HG02852 (cell line): ENCODE measurements around the gene WDPCP.
"Not testable (repeated sequence)": the region's sequence is repeated elsewhere in the genome, so short reads cannot be mapped to it uniquely, and the experiment has no call there.

Source experiments
- ATAC-seq: cut with Tn5 transposase; IDR thresholded peaks from one replicate; pipeline ENCODE4 v1.9.1; 2021; ENCODE audit warnings: mild to moderate bottlenecking, moderate library complexity; ENCODE audit not compliant: unreplicated experiment

Gene WDPCP

DNA sequence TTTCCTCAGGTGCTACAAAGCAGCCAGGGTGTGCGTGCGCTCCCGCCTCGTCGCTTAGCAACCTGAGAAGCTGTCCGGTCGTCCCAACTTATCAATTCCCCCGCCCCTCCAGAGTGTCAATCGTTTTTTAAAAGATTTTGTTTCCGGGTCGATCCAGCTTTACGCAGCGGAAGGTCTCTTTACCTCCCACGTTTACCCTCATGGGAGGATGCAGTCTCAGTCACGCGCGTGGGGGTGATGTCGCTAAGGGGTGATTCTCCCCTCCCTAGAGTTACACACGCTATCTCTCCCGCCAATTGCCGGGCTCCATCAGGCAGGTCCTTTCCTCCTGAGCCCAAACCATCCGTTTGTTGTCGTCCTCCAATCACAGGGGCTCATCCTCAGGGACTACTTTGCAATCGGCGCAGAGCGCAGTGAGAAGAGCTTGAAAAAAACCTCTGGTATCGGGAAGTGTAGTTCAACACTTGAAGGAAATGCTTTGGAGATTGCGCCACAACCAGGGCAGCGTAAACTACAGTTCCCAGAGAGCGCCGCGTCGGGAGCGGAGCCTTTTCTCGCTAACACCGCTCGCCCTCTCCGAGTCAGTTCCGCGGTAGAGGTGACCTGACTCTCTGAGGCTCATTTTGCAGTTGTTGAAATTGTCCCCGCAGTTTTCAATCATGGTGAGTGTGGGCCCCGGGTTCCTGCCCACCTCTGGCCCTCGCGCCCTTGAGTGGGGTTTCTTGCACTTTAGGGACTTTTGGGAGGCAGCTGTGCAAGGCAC, at the start of gene WDPCP, which contains the start of gene MDH1:
Gene WDPCP (minus strand): TSS at position 93 of the 763 bp plus-strand sequence. CDS start 206 bp downstream, outside the sequence.
Gene MDH1 (plus strand): TSS at position 579 of the 763 bp plus-strand sequence. CDS start 81 bp downstream, at position 660.
- ATAC-seq, result peak; percentile 83

GRCh38 chr2:63632382-63632781, 44.1 kb upstream of the WDPCP start:
- ATAC-seq, result no peak

GRCh38 chr2:63631501-63631900, 43.2 kb upstream of the WDPCP start:
- no peak for ATAC-seq

GRCh38 chr2:63628403-63628942, 40.2 kb upstream of the WDPCP start:
- ATAC-seq, result no peak

- no peak for ATAC-seq
Observed at GRCh38 chr2:63627866-63628265, 39.6 kb upstream of the WDPCP start.

DNA sequence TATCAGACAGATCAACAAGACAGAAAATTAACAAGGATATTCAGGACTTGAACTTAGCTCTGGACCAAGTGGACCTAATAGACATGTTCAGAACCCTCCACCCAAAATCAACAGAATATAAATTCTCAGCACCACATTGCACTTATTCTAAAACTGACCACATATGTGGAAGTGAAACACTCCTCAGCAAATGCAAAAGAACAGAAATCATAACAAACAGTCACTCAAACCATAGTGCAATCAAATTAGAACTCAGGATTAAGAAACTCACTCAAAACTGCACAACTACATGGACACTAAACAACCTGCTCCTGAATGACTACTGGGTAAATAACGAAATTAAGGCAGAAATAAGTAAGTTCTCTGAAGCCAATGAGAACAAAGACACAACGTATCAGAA, 35.5 kb upstream of the WDPCP start:
- not testable (repeated sequence) for ATAC-seq

DNA sequence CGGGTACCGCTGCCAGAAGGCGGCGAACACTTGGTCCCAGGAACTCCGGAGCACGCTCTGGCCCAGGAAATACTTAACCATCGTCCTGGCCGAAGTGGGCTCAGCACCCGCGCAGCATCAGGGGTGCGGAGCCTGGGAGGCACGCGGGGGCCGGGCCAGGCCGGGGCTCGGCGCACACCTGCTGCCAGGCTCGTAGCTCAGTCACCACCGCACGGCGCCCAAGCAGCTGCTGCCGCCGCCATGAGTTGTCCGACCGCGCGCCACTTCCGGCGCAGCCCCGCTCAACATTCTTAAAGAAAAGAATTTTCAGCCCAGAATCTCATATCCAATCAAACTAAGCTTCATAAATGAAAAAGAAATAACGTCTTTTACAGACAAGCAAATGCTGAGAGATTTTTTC, 34.5 kb upstream of the WDPCP start:
- no peak for ATAC-seq

GRCh38 chr2:63619328-63619727, 31.1 kb upstream of the WDPCP start:
- ATAC-seq, result no peak

DNA sequence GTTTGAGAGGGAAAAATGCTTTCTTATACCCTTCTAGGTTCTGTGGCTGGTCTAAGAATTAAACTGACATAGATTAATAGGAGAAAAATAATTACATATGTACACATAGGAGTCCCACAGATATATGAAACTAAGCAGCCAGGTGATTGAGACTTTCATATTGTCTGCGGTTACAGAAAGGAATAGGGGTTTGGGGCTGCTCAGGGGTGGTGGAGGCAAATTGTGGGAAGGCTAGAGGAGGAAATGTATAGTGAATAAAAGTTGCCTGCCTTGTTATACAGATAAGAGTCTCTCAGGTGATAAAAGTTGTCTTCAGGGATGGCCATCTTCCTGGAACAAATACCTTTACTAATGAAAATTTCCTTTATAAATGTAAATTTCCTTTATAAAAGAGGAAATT, 29.1 kb upstream of the WDPCP start:
- no peak for ATAC-seq

DNA sequence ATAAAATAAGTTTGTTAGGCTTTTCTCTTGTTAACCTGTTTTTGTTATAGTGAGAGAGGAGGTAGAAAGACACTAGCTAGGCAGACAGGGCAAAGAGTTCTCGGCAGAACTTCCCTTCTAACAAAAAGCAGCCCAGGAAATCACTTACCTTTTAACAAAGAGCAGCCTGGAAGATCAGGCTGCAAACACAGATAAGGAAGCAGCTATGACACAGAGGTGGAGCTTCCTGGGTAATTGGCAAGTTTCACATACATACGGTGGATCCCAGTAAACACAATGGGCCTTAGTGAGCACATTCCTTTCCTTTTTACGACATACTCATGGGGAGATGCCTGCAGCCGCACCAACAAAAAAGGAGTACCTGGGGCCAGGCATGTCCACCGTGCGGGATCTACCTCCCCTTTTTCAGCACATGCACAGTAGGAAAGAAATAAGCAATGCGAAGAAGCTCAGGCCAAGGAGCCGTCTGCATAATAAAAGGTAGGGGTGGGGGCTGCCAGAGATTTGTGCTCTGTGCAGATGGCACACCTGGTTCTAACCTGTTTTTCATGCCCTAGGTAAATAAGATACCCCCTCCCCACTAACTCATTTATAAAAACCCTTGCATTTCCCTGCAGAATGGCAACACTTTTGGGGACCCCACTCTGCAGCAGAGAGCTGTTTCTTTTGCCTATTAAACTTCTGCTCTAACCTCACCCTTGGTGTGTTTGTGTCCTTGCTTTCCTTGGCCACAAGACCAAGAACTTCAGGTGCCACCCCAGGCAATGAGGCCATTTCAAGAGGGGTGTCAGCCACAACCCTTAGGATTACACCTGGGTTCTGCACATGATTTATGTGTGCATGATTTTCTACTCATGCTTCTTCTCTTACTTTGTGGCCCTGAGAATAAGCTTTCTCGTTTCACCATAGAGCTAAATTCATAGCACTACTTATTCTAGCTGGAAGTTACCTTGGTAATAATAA, 27.0 kb upstream of the WDPCP start:
- no peak for ATAC-seq

- no peak for ATAC-seq
Observed at GRCh38 chr2:63614448-63614968, 26.2 kb upstream of the WDPCP start.

DNA sequence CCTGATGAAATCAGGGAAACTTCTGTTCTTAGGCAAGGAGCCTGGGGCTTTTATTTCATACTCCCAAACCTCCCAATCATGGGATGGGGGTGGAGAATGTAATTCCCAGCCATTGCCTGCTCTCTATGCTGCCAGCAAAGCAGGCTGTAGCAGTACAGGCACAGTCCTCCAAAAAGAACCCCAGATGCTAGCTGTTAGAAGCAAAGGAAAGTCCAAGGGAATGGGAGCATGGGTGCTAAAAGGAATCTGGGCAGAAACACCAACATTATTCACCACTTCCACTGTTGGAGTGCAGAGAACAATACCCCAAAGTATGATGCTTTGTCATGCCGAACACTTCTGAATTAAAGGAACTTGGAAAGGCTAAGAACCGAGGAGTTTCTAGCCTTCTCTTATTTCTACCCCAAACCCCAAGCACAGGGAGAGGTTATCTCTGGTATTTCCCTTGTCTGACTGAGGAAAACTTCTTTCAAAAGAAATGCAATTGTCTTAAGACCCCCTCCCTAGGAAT, 25.2 kb upstream of the WDPCP start:
- no peak for ATAC-seq

DNA sequence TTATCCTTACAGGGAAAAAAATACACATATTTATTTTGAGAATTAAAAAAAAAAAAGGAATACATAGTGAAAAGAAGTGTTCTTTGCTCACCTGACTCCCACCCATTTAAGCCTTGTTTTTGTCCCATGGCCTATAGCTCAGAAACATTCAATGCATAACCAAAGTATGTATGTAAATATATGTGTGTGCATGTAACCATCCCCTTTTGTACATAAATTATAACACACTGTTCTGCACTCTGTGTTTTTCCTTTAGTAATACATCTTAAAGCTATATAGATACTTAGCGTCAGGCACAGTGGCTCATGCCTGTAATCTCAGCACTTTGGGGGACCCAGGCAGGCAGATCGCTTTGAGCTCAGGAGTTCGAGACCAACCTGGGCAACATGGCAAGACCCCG, 22.2 kb upstream of the WDPCP start:
- ATAC-seq, result no peak

DNA sequence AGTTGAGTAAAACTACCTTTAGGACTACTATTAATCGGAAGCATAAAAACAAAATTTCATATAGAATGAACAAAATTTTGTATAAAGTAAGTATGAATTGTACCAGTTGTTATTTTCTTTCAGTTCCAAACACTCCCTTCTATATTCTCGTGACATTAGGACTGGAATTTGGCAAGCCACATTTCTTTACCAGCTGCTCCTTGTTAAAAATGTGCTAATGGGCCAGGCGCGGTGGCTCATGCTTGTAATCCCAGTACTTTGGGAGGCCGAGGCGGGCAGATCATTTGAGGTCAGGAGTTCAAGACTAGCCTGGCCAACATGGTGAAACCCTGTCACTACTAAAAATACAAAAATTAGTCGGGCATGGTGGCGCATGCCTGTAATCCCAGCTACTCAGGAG, 20.6 kb upstream of the WDPCP start:
- ATAC-seq, result not testable (repeated sequence)

- no peak for ATAC-seq
Observed at GRCh38 chr2:63604666-63605065, 16.4 kb upstream of the WDPCP start.

- no peak for ATAC-seq
Observed at GRCh38 chr2:63600881-63601460, 12.7 kb upstream of the WDPCP start.

DNA sequence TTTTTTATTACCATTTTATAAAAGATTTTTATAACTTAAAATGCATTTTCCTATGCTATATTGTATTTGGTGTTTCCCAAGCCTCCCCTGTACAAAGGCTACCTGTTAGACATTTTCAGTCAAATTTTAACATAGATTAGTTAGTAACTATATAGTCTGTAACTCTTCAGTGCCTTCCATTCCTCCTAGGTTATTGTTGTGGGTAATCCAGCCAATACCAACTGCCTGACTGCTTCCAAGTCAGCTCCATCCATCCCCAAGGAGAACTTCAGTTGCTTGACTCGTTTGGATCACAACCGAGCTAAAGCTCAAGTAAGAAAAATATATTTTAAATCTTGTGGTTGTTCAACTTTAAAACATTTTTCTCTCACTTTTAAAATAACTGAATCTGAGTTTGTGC, 10.7 kb upstream of the WDPCP start:
- no peak for ATAC-seq

GRCh38 chr2:63596401-63596883, 8.2 kb upstream of the WDPCP start:
- ATAC-seq, result no peak

GRCh38 chr2:63594660-63595059, 6.4 kb upstream of the WDPCP start:
- no peak for ATAC-seq

DNA sequence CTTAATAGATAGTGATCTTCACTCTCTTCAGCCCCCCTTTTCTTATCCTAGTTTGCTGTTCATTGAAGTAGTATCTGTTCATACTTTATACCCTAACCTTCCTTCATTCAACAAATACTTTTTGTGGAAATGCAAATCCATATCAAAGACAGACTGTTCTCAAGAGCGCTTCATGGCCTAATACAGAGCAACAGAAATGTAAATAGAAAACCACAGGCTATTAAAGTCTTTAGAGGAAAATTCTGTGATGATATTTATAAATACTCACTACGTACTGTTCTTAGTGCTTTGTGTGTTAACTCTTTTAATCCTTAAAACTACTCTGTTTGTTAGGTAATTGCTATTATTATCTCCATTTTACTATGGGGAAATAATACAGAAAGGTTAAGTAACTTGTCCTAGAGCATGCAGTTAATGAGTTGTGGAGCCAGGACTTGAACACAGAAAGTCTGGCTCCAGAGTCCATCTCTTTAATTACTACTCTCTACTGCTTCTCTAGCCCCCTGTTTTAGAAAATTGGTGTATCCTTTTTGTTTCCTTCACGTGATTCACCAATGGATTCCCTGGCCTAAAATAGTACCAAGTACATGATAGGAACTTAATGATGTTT, 3.4 kb upstream of the WDPCP start:
- ATAC-seq, result no peak
